Measurements from ENCODE around the gene LHFPL2. TPM values are rescaled to one million over a fixed set of nuclear protein-coding genes. Genes with fewer than 3 reads are reported as not detected.

LHFPL2 gene
- total RNA-seq, 2 experiments from 2014 or later, result 0.19 to 0.25 TPM

DNA sequence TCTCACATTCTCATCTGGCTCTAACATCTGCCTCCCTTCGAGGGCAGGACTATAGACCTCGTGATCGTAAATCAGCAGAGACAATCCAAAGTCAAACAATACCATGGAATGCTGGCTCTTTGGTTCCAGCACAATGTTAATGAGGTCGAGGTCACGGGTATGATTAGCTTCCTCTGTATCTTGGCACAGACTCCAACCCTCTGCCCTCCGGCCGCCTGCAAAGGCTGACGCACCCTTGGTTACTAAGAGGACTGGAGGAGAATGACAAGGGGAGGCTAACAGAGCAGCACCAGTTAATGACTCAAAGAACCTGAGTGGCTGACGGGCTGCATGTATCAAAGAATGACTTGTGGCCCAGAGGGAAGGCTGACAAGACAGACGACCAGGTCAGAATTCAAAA, 10.1 kb downstream of the LHFPL2 start:
- Histone ChIP-seq H3K27ac (ENCODE audit: low read depth in 1 of 2, low read length in 2 of 2) (no peak overlapping the region), H3K27me3 (ENCODE audit: control insufficient read depth in 1 of 2, insufficient read depth in 2 of 2, low read length in 2 of 2) (no peaks in the 10 kb centered on the region), H3K4me3 (ENCODE audit: low read length) (no peak overlapping the region), H3K36me3 (ENCODE audit: insufficient read depth, low read length) (no peaks in the 10 kb centered on the region), H3K4me1 (ENCODE audit: insufficient read depth, low read length) (no peaks in the 10 kb centered on the region), H3K9me3 (ENCODE audit: control insufficient read depth in 1 of 2, insufficient read depth in 1 of 2, low read length in 2 of 2) (no peaks in the 10 kb centered on the region)
- POLR2A ChIA-PET, result no interaction called here
- Mint-ChIP-seq H3K4me3 (no peak overlapping the region), H3K9me3 (no peaks in the 10 kb centered on the region), H3K36me3 (ENCODE audit: low read depth) (no peaks in the 10 kb centered on the region), H3K4me1 (ENCODE audit: low read depth) (no peaks in the 10 kb centered on the region), H3K27ac (no peak overlapping the region), H3K27me3 (peaks cover 26% of the 10 kb centered on the region)
- TF ChIP-seq, protein P1, sequence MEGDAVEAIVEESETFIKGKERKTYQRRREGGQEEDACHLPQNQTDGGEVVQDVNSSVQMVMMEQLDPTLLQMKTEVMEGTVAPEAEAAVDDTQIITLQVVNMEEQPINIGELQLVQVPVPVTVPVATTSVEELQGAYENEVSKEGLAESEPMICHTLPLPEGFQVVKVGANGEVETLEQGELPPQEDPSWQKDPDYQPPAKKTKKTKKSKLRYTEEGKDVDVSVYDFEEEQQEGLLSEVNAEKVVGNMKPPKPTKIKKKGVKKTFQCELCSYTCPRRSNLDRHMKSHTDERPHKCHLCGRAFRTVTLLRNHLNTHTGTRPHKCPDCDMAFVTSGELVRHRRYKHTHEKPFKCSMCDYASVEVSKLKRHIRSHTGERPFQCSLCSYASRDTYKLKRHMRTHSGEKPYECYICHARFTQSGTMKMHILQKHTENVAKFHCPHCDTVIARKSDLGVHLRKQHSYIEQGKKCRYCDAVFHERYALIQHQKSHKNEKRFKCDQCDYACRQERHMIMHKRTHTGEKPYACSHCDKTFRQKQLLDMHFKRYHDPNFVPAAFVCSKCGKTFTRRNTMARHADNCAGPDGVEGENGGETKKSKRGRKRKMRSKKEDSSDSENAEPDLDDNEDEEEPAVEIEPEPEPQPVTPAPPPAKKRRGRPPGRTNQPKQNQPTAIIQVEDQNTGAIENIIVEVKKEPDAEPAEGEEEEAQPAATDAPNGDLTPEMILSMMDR (IDR thresholded peaks at IDR 0.05), result no peak
- ATAC-seq (ENCODE audit: poor library complexity) (no peak), DNase-seq (no peak)
- intact Hi-C loops (cut with DNase I, micrococcal nuclease), result no loop called here
- CTCF ChIA-PET, result no interaction called here

DNA sequence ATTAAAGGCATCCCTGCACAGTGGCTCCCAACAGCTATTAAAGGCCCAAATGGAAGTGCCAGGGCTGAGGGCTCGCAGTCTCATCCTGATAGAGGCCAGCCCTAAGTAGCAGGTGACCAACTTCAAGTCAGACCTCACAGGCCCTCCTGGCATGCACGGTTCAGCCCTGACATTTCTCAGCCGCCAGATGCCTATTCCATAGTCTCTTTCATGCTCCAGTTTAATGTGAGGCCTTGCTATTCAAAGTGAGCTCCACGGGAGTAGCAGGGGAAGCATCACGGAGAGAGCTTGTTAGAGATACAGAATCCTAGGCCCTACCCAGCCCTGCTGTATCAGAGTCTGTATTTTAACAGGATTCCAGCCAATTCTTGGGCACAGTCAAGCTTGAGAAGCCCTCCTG, 11.1 kb downstream of the LHFPL2 start:
- intact Hi-C loops (cut with DNase I, micrococcal nuclease), result no loop called here
- Histone ChIP-seq H3K4me3 (ENCODE audit: low read length) (no peak overlapping the region), H3K27me3 (ENCODE audit: control insufficient read depth in 1 of 2, insufficient read depth in 2 of 2, low read length in 2 of 2) (no peaks in the 10 kb centered on the region), H3K4me1 (ENCODE audit: insufficient read depth, low read length) (no peaks in the 10 kb centered on the region), H3K9me3 (ENCODE audit: control insufficient read depth in 1 of 2, insufficient read depth in 1 of 2, low read length in 2 of 2) (no peaks in the 10 kb centered on the region), H3K27ac (ENCODE audit: low read depth in 1 of 2, low read length in 2 of 2) (no peak overlapping the region), H3K36me3 (ENCODE audit: insufficient read depth, low read length) (no peaks in the 10 kb centered on the region)
- ChIA-PET POLR2A (no interaction called here), CTCF (no interaction called here)
- peaks cover 23% of the 10 kb centered on the region for H3K27me3 Mint-ChIP-seq
- no peaks in the 10 kb centered on the region for H3K9me3 Mint-ChIP-seq
- no peak overlapping the region for H3K27ac Mint-ChIP-seq
- H3K4me1 Mint-ChIP-seq (ENCODE audit: low read depth), result no peaks in the 10 kb centered on the region
- DNase-seq (no peak), ATAC-seq (ENCODE audit: poor library complexity) (no peak)
- TF ChIP-seq, protein P1 (IDR thresholded peaks at IDR 0.05), result no peak
- H3K4me3 Mint-ChIP-seq, result no peak overlapping the region
- no peaks in the 10 kb centered on the region for H3K36me3 Mint-ChIP-seq (ENCODE audit: low read depth)

DNA sequence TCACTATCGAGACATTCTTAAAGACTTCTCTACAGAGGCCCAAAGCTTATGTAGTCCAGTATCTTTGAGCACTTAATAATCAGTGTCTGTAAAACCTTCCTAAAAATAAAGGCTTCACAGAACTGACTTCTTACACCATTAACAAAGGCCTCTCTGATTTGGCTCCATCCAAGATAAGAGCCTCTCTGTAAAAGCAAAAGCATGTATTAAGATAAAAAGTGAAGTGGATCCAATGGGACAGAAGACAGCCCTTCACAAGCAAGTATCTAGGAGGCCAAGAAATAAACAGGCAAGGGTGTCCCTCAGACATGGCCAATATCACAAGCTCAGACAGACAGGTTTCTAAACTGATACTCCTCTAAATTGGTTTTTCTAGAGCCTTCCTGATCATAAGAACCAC, 11.9 kb downstream of the LHFPL2 start:
- H3K4me1 ChIP-seq (ENCODE audit: insufficient read depth, low read length), result no peaks in the 10 kb centered on the region
- no peaks in the 10 kb centered on the region for H3K4me1 Mint-ChIP-seq (ENCODE audit: low read depth)
- CTCF ChIA-PET, result no interaction called here
- no peaks in the 10 kb centered on the region for H3K36me3 Mint-ChIP-seq (ENCODE audit: low read depth)
- H3K27me3 ChIP-seq (ENCODE audit: control insufficient read depth in 1 of 2, insufficient read depth in 2 of 2, low read length in 2 of 2), result no peaks in the 10 kb centered on the region
- POLR2A ChIA-PET, result no interaction called here
- H3K9me3 ChIP-seq (ENCODE audit: control insufficient read depth in 1 of 2, insufficient read depth in 1 of 2, low read length in 2 of 2), result no peaks in the 10 kb centered on the region
- no peak overlapping the region for H3K4me3 ChIP-seq (ENCODE audit: low read length)
- TF ChIP-seq, protein P1 (IDR thresholded peaks at IDR 0.05), result no peak
- DNase-seq (no peak), ATAC-seq (ENCODE audit: poor library complexity) (no peak)
- H3K27me3 Mint-ChIP-seq, result peaks cover 21% of the 10 kb centered on the region
- no peaks in the 10 kb centered on the region for H3K36me3 ChIP-seq (ENCODE audit: insufficient read depth, low read length)
- H3K27ac ChIP-seq (ENCODE audit: low read depth in 1 of 2, low read length in 2 of 2), result no peak overlapping the region
- intact Hi-C loops (cut with DNase I, micrococcal nuclease), result no loop called here
- H3K9me3 Mint-ChIP-seq, result no peaks in the 10 kb centered on the region
- H3K4me3 Mint-ChIP-seq, result no peak overlapping the region
- H3K27ac Mint-ChIP-seq, result no peak overlapping the region
